SH-SY5Y (cell line): ENCODE measurements around the gene CFAP92.

Source experiments
- GATA2 ChIP-seq: IDR thresholded peaks from 2 replicates; pipeline ENCODE4 v1.6.1; 2011; ENCODE audit warnings: mild to moderate bottlenecking, low read depth, low read length
- GATA3 ChIP-seq: IDR thresholded peaks from 2 replicates; pipeline ENCODE4 v1.6.1; 2011; ENCODE audit warnings: low read depth, mild to moderate bottlenecking, low read length, moderate library complexity

- no peak for TF ChIP-seq GATA3
- TF ChIP-seq GATA2, result no peak
Observed at GRCh38 chr3:128873244-128874022, 120.4 kb downstream of the CFAP92 start.
